HG02943 (cell line): ENCODE results near the gene TMEM175.

ENCODE experiments used
- ATAC-seq: cut with Tn5 transposase; IDR thresholded peaks from one replicate; pipeline ENCODE4 v1.9.1; 2021; ENCODE audit warnings: mild to moderate bottlenecking, low read depth, moderate library complexity; ENCODE audit not compliant: unreplicated experiment

The TMEM175 gene

DNA sequence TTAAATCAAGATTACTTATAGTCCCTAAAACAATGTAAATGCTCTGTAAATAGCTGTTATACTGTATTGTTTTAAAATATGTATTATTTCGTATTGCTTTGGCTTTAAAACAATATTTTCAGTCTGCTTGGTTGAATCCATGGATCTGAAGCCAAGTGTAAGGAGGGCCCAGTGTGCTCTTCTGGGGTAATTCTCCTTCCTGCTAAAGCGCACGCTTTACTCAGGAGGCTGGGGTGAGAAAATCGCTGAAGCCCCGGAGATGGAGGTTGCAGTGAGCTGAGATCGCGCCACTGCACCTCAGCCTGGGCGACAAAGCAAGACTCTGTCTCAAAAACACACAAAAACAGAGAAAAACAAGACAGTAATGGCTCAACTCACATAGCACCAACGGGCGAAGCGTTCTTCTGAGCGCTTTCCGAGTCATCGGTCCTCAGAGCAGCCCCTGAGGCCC, 54.2 kb downstream of the TMEM175 start:
- no peak for ATAC-seq

DNA sequence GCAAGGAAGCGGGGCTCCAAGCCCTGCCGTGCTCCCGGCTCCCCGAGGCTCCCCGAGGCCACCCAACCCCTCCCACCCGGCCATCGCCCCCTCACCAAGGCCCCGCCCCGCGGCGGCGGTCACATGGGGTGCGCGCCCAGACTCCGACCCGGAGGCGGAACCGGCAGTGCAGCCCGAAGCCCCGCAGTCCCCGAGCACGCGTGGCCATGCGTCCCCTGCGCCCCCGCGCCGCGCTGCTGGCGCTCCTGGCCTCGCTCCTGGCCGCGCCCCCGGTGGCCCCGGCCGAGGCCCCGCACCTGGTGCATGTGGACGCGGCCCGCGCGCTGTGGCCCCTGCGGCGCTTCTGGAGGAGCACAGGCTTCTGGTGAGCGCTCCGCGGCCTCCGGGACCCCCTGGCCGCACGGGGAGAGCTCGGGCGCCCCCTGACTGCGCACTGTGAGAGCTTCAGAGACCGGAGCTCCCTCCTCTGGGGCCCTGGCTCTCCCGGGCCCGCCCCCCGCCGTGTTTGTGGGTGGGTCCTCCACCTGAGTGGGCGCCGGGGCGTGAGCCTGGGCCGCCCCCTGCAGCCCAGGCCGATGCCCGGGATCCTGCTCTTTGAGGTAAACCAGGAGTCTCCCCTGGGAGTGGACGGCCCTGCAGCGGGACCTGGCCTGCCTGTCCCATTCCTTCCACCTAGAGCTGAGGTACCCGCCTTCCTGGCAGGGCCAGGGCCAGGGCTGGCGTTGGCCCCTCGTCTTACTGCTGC, 54.8 kb downstream of the TMEM175 start, which contains the start of gene IDUA:
TSS of gene IDUA (plus strand) at position 166 of the 745 bp plus-strand sequence. CDS start at position 207, 41 bp downstream.
- no peak for ATAC-seq

DNA sequence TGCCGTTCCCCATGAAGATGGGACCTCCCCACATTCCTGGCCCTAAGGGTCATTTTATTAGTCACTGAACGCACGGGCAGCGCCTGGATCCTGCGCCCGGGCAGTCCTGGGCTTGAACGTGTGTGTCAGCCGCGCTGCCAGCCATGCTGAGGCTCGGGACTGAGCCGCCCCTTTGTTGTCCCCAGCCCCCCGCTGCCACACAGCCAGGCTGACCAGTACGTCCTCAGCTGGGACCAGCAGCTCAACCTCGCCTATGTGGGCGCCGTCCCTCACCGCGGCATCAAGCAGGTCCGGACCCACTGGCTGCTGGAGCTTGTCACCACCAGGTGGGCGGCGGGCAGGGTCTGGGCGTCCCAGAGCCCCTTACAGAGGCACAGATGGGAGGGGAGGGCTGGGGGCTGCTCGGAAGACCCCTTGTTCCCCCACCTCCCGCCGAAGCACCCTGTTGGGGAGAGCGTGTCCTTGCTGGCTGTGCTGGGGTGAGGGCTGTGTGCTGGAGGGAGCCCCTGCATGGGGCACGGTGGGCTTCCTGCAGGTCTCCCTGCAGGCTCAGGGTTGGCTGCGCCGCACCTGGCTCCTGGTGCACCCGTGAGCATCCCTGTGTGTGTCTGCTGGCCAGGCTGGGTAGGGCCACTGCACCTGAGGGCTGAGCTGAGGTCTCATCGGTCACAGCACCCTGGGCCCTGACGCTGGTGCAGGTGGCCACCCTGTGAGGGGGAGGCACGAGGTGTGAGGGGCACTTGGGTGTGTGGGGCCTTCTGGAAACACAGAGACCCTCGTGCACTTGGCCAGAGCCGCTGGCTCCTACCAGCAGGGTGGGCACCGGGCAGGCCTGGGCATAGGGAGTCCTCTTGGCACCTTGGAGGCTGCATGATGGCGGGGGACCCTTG, 55.6 kb downstream of the TMEM175 start:
- ATAC-seq: no peak

DNA sequence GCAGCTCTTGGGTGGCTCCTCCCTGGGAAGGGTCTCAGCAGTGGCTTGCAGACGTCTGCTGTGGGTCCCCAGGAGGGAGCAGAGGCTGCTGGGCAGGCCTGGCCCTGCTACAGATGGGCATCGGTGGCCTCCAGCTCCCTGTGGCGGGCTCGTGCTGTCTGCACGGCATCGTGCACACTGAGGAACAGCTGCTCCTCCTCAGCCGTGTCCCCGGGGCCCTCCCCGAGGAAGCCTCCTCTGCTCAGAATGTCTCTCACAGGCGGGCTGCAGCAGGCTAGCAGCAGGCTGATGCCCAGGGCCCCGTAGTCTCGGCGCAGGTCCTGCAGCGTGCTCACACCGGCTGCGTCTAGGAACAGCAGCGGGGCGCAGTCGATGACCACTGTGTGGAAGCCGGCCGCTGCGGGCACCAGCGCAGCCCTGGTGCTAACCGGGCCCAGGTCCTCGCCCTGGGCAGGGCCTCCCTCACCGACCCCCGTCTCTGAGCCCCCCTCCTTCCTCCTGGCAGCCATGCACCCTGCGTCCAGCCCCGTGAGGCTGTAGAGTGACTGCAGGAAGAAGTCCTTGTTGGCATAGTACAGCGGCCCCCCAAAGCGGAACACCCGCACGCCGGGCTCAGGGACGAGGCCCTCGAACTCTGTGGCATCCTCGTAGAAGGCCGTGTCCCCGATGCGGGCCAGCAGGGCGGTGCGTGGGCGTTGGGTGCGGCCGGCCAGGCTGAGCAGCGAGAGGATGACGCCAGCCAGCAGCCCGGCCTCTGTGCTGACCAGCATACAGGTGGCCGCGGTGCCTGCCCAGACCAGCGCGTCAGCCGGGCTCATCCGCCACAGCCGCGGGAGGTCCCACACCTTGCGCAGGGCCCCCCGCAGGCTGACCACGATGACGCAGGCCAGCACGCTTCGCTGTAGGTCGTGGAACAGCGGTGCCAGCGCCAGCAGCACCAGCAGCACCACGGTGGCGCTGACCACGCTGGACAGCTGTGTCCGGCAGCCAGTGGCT, 56.8 kb downstream of the TMEM175 start:
- ATAC-seq: no peak

DNA sequence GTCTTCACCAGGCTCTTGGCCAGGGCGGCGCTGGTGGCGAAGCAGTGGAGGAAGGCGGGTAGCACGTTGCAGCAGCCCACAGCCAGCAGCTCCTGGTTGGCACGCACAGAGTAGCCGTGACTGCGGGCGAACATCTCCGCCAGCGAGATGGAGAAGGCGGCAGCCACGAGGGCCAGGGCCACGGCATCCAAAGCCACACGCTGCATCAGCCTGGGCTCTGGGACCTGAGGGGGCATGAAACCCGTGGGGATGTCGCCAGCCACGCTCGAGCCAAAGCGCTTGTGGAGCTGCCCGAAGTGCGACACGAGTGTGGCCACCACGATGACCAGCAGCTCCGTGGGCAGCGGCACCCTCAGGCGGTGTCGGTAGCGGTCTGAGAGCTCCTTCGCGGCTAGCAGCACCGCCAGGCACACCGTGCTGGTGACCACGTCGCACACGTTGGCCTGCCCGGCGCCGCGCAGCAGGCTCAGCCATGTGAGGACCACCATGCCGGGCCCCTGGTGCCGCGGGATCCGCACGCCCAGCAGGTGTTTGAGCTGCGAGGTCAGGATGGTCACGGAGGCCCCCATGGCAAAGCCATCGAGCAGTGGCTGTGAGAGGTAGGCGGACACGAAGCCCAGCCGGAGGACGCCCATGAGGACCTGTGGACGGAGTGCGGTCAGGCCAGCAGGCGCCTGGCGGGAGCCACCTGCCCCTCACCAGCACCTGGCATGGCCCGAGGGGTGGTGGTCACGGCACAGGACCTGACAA, 57.6 kb downstream of the TMEM175 start:
- no peak for ATAC-seq

DNA sequence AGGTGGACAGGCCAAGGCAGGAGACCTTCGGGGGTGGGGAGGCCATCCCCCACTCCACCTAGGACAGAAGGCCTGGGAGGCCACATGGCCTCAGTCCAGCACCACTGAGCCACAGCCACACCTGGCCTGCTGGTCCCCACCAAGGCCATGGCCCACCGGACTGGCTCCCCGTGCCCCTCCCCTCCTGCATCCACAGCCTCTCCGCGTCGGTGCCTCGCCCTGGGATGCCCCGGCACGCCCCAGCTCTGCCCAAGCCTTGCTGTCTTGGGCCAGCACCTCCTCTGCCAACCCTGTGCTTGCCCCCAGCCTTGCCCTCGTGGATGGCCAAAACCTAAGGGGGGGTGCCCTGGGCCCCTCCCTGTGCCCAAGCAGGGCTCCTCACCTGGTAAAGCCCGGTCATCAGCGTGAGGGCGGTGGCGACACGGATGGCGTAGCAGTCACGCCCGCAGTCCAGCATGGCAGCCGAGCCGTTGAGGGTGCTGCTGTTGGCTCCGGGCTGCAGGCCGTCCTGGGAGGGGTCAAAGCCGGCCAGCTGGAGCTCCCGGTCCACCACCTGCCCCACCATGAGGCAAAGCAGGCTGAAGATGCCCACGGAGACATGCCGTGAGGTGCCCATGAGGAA, 58.6 kb downstream of the TMEM175 start:
- ATAC-seq: no peak

DNA sequence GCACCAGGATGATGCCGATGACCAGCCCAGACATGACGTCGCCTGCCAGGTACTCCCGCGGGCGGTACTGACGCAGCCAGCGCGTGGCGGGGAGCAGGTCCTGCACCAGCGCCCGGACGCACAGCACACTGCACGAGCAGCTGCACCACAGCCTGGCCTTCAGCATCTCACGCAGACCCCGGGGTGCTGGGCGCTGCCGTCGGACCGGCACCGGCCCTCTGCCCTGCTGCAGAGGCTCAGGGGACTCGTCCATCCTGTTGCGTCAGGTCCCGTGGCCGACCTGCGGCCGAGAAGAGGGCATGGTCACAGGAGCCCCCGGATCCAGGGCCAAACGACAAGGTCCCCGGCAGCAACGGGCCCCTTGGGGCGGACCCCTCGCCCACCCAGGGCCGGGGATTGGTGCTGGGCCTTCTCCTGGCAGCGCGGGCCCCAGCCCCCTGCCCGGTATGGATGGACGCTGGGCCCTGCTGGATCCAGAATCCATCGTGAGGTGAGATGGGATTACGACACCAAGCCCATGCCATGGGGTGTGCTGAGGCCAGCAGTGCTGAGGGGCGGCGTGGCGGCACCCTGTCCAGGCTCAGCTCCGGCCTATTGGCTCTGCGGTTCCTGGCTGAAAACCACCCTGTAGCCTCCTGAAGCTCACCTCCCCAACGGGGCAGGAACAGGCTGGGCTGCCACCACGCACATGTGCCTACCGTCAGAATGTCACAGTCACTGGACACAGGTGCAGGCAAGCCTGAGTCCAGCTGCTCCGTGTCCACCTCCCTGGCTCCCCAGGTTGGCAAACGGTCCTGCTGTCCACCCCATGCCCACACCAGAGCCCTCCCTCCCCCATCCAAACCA, 59.4 kb downstream of the TMEM175 start:
- ATAC-seq: no peak

- no peak for ATAC-seq
These were observed 60.2 kb downstream of the TMEM175 start for GRCh38 chr4:992297-993110.

- no peak for ATAC-seq
These were observed 61.1 kb downstream of the TMEM175 start, which contains the start of gene SLC26A1 for GRCh38 chr4:993111-994029. Gene SLC26A1 (minus strand): TSS chr4:993404. CDS start chr4:991703, 1,701 bp downstream.

DNA sequence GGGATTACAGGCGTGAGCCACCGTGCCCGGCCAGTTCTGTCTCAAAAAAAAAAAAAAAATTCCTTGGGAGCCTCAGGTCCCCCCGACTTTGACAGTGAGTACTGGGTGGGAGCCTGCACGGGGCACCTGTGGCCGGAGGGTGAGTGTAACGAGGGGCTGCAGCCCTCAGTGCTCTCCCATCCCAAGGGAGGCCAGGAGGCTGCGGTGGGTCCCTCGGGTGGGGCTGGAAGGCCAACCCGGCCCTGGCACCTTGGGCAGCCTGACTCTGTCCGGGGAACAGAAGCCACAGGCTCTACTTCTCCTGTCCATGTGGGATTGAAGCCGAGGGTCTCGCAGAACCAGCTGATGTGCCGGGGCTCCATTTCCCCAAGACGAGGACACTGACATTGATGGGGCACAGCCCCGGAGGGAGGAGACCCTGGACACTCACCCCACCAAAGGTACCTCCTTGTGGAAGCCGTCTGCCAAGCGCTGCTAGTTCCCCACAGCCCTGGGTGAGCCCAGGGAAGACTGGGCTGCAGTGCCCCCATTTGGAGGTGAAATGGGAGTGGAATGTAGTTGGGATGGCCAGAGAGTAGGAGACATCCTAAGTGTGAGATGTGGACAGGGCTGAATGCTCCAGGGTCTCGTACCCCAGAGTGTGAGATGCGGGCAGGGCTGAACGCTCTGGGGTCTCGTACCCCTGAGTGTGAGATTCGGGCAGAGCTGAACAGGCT, 63.2 kb downstream of the TMEM175 start:
- no peak for ATAC-seq

GRCh38 chr4:996030-996996, 64.1 kb downstream of the TMEM175 start:
- no peak for ATAC-seq

DNA sequence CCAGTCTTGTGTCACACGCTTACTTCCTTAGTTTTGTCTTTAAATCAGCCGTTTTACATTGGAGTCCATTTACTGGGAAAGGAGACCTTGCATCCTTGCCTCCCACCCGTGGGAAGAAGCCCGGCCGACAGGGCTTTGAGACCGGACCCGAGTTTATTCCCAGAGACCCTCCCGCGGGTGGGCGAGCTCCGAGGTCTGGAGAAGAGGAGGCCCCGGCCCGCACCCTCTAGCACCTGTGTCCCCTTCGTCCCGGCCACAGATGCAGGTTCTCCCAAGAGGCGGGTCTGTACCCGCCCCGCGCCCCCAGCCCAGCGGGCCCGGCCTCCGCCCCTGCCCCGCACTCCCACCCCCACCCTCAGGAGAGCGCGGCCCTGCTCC, 64.7 kb downstream of the TMEM175 start:
- no peak for ATAC-seq

GRCh38 chr4:997375-998071, 65.3 kb downstream of the TMEM175 start:
- ATAC-seq: no peak

- ATAC-seq: no peak
These were observed 65.9 kb downstream of the TMEM175 start for GRCh38 chr4:998096-998691.
